Left ventricle myocardium superior (tissue), 1 donor: ENCODE measurements around the gene HBE1. TPM values are rescaled to one million over a fixed set of nuclear protein-coding genes. Genes with fewer than 3 reads are reported as not detected.
"Not testable (repeated sequence)": the region's sequence is repeated elsewhere in the genome, so short reads cannot be mapped to it uniquely, and the experiment has no call there.

Experiments used
- ATAC-seq: fragments of 200-7000 bp; cut with Tn5 transposase; one replicate; pipeline ENCODE4 v1.9.1; 2020; ENCODE audit warnings: mild to moderate bottlenecking, moderate library complexity
- DNase-seq: peaks from one replicate; pipeline ENCODE4 v3.0.0-alpha.2; 2020
- intact Hi-C: fragments of 100-400 bp; cut with micrococcal nuclease; formaldehyde crosslinking; loops from one replicate; pipeline ENCODE4 v1.11.0; 2022
- long read RNA-seq: library from polyadenylated mRNA; unstranded; transcript quantifications from one replicate; pipeline ENCODE4 v2.0.0, GENCODE V29; 2021
- total RNA-seq: library from RNA; stranded (reverse); fragmentation: NEBNext Ultra II Directional; extraction: Animal tissue kit (Norgen Biotek cat#: 25700); gene quantifications from one replicate; pipeline ENCODE4 v1.2.1, GENCODE V29; 2021
- donor health status: DM: no; HTN: yes; CAD: no; lungs with severe emphysema.

HBE1 gene
- total RNA-seq, result not detected
- long read RNA-seq, result 0 reads

DNA sequence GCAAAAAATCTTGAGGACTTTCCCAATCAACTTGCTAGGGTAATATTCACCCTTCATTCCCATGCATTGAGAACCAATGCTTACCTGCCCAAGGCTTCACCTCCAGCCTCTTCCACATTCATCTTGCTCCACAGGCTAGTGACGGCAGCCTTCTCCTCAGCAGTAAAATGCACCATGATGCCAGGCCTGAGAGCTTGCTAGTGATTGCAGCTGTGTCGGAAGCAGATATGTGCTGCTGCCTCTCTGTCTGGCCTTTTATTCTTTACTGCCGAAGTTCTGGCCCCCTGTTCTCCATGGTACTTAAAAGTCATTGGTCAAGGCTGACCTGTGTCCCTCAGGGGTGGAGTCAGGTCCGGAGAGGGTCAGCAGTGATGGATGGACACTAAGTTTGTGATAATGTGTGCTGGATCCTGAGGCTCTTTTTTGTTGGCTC is at the start of gene HBE1:
HBE1 (minus strand) TSS at position 231 of the 433 bp plus-strand sequence; CDS start at position 176, 55 bp downstream.
- ATAC-seq (no peak), DNase-seq (no peak)
- intact Hi-C loops, result no loop called here

DNA sequence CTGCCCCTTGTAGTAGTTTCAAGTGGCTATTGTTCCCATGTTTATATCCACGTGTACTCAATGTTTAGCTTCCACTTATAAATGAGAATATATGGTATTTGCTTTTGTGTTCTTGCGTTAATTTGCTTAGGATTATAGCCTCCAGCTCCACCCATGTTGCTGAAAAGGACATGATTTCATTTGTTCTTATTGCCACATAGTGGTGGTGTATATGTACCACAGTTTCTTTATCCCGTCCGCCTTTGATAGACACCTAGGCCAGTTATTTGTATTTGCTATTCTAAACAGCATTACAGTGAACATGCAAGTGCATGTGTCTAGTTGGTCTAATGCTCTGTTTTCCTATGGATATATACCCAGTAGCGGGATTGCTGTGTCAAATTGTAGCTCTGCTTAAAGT is 47.5 kb upstream of the HBE1 start:
- ATAC-seq (no peak), DNase-seq (no peak)
- intact Hi-C loops, result no loop called here

DNA sequence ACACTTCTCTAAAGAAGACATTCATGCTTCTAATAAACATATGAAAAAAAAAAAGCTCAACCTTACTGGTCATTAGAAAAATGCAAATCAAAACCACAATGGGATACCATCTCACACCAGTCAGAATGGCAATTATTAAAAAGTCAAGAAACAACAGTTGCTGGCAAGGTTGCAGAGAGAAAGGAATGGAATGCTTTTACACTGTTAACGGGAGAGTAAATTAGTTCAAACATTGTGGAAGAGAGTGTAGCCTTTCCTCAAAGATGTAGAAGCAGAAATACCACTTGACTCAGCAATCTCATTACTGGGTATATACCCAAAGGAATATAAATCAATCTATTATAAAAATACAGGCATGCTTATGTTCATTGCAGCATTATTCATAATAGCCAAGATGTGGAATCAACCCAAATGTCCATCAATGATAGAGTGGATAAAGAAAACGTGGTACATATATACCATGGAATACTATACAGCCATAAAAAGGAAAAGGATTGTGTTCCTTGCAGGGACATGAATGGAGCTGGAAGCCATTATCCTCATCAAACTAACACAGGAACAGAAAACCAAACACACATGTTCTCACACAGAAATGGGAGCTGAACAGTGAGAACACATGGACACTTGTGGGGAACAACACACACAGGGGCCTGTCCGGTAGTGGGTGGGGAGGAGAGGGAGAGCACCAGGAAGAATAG is 43.7 kb upstream of the HBE1 start:
- DNase-seq, ATAC-seq, intact Hi-C loops: not testable (repeated sequence)

DNA sequence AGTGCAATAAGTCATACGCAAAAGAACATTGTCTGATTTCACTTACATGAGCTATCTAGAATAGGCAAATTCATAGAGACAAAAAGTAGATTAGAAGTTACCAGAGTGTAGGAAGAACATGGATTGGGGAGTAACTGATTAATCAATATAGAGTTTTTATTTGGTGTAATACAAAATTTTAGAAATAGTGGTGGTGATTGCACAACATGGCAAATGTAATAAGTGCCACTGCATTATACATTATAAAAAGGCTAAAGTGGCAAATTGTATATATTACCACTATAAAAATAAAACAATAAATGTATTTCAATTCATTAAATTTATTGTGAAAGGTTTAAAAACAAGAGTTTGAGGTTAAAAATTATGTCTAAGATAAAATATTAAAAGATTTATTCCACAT is 40.7 kb upstream of the HBE1 start:
- intact Hi-C loops, result no loop called here
- no peak for DNase-seq
- no peak for ATAC-seq

DNA sequence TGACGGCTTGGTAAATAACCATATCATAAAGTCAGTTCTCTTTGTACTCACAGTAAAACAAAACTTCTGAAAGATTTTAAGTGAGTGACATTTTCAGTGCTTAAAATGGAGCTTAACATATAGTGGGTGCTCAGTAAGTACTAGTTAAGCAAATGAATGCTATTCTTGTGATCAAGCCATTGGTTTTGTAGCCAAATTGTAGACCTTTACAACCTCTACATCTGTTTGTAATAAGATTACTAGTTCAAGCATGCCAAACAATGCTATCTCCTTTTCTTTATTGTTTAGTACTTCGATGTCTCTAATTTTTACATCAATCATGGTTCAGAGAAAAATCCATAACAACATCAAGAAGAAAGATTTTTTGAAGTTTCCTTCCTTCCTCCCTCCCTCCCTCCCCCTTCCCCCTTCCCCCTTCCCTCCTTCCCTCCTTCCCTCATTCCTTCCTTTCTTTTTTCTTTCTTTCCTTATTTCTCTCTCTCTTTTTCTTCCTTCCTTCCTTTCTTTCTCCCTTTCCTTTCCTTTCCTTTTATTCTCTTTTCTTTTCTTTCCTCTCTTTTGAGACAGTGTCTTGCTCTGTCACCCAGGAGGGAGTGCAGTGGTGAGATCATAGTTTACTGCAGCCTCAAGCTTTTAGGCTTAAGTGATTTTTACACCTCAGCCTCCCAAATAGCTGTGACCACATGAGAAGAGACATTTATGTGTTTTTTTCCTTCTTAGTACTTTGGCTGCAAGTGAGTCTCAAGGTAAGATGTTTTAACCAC is 37.7 kb upstream of the HBE1 start:
- DNase-seq (no peak), ATAC-seq (no peak)
- intact Hi-C loops, result loop anchor here (2.0 kb wide), 1 partner anchor 33 kb away; no protein-coding TSS in a partner anchor

DNA sequence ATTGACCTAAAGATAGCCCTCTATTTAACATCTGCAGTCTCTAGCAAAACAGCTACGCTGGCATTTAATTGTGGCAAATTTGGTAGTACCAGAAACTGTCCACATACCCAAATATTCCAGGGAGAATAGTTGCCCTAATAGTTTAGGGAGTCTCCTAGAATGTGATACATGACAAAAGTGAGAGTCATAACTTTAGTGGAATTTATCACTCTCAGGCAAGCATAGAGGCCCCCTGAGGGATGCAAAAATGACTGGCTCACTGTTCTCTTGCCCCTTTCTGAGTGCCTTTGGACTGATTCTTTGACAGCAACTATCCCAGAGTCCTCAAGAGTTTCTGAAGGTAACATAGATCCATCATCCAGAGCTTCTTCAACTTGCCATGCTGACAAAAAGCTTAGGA is 34.3 kb upstream of the HBE1 start:
- no peak for DNase-seq
- intact Hi-C loops, result no loop called here
- ATAC-seq, result no peak

DNA sequence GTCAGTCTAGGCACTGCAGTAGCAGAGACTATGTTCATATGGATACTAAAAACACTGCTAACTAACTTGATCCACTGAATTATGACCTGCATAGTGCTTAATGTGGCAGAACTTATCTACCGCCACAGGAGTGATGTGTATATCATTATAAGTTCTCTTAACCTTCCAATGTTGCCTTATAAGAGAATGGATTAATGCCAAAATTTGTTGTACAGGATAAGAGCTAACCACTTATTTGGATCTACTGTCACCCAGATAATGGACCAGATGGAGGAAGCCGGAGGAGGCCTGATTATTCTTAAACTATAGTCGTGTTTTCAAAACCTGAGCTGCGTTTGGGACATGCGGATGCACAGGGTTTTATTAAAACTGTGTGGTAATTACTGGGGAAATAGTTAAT is 33.9 kb upstream of the HBE1 start:
- intact Hi-C loops, result no loop called here
- ATAC-seq, result no peak

DNA sequence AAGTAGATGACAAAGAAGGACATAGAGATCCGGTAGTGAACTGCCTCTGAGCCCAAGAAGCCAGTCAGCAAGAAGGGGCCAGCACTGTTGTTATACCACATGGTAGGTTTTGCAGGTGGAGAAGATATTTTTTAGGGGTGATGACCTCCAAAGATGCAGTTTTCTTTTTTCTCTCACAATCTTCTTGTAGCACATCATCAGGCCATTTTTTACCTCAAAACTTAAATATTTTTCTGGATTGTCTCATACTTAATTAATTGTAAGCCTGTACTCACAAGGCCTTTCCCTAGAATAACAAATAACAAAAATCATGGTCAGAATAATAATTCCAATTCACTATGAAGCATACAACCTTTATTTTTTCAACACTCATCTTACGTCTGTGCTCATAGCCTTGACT is 32.1 kb upstream of the HBE1 start, which contains the start of gene OR51B4:
OR51B4 (minus strand) TSS at position 101 of the 400 bp plus-strand sequence; CDS start at position 101, 0 bp downstream.
- intact Hi-C loops, result no loop called here
- ATAC-seq, result no peak

More for the DNA sequence above, 33.9 kb upstream of the HBE1 start:
- DNase-seq, result no peak

DNA sequence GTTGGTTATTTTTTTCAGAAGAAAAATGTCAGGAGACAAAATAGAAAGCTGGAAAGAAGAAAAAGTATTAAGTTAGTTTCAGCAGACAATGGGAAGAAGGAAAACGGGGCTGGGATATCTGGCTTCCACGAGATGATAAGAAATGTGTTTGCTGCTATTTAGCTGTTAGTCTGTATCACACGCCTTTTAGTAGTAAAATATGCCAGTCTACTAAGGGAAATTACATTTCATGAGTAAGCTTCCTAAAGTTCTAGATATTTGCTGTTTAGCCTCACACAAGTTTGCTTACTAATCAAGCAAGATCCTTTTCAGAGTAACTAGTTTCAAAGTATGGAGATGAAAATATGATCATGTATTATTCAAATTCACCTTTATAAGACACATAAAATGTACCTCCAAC is 30.5 kb upstream of the HBE1 start:
- intact Hi-C loops, result no loop called here
- DNase-seq (no peak), ATAC-seq (no peak)

More for the DNA sequence above, 32.1 kb upstream of the HBE1 start, which contains the start of gene OR51B4:
- DNase-seq, result no peak

DNA sequence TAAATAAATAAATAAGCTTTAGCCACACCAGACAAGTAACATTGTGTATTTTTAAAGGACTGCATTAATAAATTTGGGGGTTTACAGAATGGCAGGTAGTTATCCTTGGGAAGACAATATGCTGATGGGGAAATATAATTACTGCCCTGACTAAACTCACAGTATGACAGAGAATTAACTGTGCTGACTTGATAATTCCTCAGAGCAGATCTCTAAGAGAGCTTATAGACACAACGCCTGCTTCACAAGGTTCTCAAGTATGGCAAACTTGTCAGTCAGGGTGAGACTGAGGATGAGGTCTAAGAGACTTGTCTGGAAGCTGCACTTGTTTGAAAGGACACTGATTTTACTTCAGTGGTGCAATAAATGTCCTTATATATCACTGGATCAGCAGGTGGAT is 28.7 kb upstream of the HBE1 start:
- intact Hi-C loops, result no loop called here
- ATAC-seq (no peak), DNase-seq (no peak)

DNA sequence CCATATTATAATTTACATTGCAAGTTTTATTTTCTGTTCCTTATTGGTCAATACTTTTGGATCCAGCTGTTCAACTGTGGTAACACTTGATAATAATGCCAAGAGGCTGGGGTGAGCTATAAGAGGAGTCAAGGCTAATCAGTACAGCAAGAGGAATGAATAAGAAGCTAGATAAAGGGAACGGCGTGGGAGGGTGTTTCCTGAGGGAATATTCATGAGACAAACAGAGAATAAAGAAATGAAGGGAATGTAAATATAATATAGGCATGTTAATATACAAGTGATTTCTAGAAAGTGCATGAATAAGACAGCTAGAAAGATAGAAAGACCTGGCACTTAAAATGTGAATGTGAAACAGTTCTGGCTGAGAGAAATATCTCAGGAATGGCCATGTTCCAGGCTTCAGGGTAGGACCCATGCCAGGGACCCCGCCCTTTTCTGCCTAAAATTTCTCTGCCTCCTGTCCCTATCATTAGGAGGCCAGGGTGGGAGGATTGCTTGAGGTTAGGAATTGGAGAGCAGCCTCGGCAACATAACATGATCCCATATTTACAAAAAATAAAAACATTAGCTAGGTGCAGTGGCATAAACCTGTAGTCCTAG is 28.1 kb upstream of the HBE1 start:
- no peak for DNase-seq
- intact Hi-C loops, result no loop called here
- ATAC-seq, result no peak

DNA sequence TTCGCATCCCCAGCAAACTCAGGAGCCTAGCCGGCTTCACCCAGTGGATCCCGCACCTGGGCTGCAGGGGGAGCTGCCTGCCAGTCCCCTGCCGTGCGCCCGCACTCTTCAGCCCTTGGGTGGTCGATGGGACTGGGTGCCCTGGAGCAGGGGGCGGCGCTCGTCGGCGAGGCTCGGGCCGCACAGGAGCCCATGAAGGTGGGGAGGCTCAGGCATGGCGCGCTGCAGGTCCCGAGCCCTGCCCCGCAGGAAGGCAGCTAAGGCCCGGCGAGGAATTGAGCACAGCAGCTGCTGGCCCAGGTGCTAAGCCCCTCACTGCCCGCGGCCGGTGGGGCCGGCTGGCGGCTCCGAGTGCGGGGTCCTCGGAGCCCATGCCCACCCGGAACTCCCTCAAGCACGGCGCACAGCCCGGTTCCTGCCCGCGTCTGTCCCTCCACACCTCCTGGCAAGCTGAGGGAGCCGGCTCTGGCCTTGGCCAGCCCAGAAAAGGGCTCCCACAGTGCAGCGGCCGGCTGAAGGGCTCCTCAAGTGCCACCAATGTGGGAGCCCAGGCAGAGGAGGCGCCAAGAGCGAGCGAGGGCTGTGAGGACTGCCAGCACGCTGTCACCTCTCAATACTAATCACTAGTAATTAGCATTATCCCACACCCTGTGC is 24.7 kb upstream of the HBE1 start:
- ATAC-seq, intact Hi-C loops, DNase-seq: not testable (repeated sequence)

DNA sequence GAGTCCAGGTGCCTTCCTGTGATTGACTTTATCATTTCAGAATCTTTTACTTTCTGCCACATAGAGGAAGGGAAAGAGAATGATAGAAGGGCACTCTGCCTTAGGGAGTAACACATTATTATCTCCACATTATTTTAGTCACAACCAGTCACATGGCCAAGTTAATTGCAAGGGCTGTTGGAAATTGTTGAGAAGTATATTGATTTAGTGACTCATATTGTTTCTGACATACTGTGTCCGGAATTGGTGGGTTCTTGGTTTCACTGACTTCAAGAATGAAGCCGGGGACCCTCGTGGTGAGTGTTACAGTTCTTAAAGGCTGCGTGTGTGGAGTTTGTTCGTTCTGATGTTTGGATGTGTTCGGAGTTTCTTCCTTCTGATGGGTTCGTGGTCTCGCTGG is 23.3 kb upstream of the HBE1 start:
- ATAC-seq (no peak), DNase-seq (no peak)
- intact Hi-C loops, result no loop called here

DNA sequence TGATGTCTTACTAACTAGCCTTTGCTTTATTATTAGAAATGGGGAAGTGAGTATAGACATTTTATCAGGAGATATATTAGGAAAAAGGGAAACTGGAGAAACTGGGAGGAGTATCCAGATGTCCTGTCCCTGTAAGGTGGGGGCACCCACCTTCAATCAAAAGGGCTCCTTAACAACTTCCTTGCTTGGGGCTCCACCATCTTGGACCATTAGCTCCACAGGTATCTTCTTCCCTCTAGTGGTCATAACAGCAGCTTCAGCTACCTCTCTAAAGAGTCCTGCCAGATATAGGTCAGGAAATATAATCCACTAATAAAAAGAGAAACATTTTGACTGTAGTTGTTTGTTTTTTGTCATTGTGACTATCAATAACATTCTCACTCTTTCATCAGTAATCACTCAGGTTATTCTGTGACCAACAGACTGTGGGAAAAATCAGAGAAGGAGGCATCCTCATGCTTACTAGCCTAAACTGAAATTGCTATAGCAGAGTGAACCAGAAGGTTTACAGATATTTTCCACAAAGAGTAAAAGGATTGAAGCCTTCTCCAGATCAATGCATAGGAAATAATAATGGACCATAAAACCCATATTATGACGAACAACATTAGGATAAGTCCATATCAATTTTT is 21.6 kb upstream of the HBE1 start:
- intact Hi-C loops, result no loop called here
- DNase-seq, result no peak
- ATAC-seq, result no peak

DNA sequence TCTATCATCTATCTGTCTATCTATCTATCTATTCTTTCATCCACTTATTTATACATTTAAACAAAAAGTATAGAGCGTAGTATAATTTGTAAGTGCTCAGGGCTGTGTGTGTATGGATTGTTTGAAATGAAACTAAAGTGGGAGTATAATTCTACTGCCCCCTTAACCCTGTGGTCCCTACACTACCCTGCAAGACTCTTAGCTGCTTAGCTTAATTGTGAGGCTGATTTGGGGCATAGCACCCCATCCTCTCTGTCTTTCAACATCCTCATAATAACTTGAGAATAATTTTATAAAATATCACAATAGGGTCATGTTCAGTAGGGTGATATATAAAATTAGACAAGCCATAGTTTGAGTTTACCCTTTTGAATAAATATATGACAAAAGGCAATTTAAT is 20.4 kb upstream of the HBE1 start:
- intact Hi-C loops, result no loop called here
- ATAC-seq (no peak), DNase-seq (no peak)

DNA sequence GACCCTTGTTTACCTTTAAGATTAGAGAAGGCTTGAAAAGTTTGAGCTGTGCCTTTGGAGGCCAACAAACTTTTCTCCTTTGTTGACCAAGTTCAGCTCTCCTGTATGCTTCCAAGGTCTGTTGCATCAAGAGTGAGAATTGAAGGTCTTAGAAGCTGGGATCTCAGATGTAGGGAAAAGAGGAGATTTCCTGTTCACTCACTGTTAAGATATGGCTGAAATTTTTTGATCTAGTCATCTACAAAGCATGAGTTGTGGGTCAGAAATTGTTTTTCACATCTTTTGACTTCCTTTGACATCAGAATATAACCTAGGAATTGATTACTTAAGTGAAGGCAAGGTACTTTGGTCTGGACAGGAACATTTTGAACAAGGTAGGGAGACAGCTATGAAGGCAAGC is 20.0 kb upstream of the HBE1 start:
- intact Hi-C loops, result no loop called here
- DNase-seq (no peak), ATAC-seq (no peak)

DNA sequence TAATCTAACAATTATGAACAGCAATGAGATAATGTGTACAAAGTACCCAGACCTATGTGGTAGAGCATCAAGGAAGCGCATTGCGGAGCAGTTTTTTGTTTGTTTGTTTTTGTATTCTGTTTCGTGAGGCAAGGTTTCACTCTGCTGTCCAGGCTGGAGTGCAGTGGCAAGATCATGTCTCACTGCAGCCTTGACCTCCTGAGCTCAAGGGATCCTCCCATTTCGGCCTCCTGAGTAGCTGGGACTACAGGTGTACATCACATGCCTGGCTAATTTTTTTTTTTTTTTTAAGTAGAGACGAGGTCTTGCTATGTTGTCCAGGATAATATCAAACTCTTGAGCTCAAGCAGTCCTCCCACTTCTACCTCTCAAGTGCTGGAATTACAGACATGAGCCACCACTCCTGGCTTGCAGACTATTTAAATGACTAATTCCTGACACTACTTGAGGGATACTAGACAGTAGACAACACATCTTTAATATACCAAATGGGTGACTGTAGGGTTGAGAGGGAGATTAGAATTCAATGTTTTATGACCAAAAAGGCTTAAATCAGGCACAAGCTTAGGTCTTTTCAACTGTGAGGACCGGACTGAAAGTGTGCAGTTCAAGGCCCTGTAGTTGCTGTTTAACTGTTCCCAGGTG is 19.3 kb upstream of the HBE1 start:
- ATAC-seq (no peak), DNase-seq (no peak)
- intact Hi-C loops, result no loop called here

DNA sequence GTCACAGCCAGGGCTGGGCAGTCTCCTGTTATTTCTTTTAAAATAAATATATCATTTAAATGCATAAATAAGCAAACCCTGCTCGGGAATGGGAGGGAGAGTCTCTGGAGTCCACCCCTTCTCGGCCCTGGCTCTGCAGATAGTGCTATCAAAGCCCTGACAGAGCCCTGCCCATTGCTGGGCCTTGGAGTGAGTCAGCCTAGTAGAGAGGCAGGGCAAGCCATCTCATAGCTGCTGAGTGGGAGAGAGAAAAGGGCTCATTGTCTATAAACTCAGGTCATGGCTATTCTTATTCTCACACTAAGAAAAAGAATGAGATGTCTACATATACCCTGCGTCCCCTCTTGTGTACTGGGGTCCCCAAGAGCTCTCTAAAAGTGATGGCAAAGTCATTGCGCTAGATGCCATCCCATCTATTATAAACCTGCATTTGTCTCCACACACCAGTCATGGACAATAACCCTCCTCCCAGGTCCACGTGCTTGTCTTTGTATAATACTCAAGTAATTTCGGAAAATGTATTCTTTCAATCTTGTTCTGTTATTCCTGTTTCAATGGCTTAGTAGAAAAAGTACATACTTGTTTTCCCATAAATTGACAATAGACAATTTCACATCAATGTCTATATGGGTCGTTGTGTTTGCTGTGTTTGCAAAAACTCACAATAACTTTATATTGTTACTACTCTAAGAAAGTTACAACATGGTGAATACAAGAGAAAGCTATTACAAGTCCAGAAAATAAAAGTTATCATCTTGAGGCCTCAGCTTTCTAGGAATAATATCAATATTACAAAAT is 18.6 kb upstream of the HBE1 start:
- ATAC-seq, result no peak
- no peak for DNase-seq
- intact Hi-C loops, result no loop called here
